ENCODE measurements around the gene FETUB.
"Not testable (repeated sequence)": the region's sequence is repeated elsewhere in the genome, so short reads cannot be mapped to it uniquely, and the experiment has no call there.

FETUB gene

DNA sequence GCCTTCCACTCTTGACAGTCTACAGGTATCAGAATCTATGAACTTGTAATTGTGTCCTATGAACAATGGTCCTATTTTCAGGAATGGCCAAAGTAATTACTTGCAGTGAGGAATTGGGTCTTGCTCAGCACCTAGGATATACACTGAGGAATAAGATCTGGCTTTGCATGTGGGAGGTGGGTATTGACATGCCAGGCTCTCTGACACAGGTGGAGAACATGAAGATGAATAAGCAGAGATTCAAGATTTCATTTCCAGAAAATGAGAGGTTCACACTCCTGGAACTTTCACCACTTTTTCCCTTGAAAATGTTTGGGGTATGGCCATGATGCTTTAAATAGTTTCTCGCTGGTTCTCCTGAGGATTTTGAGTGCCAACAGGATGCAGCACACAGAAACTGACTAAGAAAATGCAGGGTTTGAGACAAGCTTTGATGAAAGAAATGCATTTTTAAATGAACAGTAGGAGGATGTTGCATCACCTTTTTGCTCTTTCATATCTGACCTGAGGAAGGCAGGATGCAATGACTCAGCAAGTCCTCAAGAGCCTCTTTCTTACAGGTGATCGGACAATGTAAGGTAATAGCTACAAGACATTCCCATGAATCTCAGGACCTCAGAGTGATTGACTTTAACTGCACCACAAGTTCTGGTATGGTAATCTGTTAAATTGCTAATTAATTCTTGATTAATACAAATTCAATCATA lies 29.3 kb downstream of the FETUB start:
- no peak for DNase-seq (ENCODE audit: low read depth in 1 of 2, low spot score in 1 of 2)

DNA sequence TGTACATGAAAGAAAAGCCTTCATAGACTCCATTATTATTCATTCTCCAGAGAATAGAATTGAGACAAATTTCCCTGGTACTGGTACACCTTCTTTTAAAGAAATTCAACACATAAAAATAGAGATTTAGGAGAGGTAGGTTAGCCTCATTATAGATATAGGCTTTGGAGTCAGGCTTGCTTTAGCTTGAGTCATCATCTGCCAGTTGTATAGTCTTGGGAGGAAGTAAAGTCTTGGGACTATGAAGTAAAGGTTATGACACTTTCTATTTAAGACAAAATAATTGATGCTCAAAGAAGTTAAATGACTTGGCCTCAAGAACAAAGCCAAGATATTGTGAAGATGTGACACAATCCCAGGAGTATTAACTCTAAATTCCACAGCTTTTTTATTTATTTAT lies 30.0 kb downstream of the FETUB start:
- DNase-seq (ENCODE audit: low read depth in 1 of 2, low spot score in 1 of 2) = no peak

DNA sequence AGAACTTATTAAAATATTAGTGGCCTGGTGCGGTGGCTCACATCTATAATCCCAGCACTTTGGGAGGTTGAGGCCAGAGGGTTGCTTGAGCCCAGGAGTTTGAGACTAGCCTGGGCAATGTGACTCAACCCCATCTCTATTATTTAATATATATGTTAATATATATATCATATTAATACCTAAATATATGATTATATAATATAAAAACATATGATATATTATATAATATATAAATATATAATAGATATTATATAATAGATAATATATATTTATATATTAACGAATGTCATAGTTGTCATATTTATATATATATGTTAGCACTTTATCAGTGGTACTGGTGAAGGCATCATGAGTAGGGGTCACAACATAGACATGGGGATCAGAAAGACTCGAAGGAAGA lies 30.9 kb downstream of the FETUB start:
- DNase-seq (ENCODE audit: low read depth in 1 of 2, low spot score in 1 of 2) = no peak

DNA sequence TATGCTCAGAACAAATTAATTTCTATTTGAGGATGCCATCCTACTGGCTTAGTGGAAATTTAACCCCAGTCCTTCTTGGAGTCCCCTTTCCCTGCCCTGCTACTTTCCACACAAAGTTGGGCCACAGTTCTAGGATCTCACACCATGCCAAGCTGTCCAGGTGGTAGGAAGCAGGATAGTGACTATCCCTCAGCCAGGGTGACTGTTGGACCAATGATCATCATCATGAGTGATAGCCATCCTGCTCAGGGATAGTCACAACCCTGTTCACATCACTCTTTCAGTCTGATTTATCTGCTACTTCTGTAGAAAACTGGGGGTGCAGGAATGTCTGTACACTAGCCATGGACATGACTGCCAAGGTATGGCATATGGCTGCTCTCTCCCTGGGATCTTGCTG lies 38.4 kb downstream of the FETUB start:
- DNase-seq (ENCODE audit: low read depth in 1 of 2, low spot score in 1 of 2) = no peak

DNA sequence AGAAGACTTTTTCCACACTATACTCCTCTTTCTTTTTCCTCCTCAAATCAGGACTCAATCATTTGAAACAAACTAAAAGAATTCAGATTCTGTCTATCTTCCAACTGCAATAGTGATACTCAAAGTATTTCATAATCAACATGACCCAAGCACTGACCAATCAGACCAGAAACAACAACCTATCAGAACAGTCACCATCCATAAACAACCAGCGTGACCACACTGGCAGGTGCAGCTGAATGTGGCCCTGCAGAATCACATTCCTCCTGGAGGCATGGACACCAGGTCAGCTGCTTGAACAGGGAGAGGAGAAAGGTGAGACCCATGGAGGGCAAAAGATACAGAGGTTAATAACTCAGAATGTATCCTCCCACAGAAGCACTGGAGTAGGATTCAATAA lies 39.0 kb downstream of the FETUB start:
- no peak for DNase-seq (ENCODE audit: low read depth in 1 of 2, low spot score in 1 of 2)

DNA sequence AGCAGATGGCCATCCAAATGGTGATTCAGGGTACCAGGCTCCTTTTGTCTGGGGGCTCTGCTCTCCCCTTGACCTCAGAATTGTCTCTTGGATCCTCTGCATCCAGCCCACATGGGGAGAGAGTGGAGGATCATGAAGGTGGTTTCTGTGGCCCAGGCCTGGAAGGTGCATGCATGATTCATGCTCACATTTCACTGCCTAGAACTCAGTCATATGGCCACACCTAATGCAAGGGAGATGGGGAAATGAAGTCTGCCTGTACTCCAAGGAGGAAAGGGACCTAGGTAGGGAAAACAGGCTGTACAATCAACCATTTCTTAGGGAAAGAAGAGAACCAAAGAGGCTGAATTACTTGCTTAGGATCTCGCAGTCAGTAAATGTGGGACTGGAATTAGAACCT lies 40.7 kb downstream of the FETUB start:
- DNase-seq (ENCODE audit: low read depth in 1 of 2, low spot score in 1 of 2) = no peak

GRCh38 chr3:186682812-186683211 lies 42.6 kb downstream of the FETUB start:
- no peak for DNase-seq (ENCODE audit: low read depth in 1 of 2, low spot score in 1 of 2)

- DNase-seq (ENCODE audit: low read depth in 1 of 2, low spot score in 1 of 2) = no peak
These were observed 43.8 kb downstream of the FETUB start for GRCh38 chr3:186683979-186684378.

- not testable (repeated sequence) for DNase-seq (ENCODE audit: low read depth in 1 of 2, low spot score in 1 of 2)
These were observed 46.3 kb downstream of the FETUB start for GRCh38 chr3:186686475-186686874.

DNA sequence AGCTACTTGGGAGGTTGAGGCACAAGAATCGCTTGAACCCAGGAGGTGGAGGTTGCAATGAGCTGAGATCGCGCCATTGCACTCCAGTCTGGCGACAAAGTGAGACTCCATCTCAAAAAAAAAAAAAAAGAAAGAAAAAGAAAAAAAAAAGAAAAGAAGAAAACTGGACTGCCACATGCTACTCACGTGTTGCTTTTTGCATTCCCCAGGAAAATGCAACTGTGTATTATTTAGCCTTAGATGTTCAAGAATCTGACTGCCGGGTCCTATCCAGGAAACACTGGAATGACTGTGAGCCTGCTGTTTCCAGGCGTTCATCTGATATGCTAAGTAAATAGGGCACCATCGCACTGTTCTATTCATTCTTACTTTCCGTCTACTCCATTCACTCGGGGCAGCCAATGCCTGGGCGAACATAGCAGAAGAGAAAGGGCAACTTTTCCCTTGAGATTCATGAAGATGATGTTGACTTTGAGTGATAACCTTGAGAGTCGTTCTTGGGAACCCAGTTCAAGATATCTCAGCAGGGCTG lies 47.0 kb downstream of the FETUB start:
- DNase-seq (ENCODE audit: low read depth in 1 of 2, low spot score in 1 of 2) = no peak

DNA sequence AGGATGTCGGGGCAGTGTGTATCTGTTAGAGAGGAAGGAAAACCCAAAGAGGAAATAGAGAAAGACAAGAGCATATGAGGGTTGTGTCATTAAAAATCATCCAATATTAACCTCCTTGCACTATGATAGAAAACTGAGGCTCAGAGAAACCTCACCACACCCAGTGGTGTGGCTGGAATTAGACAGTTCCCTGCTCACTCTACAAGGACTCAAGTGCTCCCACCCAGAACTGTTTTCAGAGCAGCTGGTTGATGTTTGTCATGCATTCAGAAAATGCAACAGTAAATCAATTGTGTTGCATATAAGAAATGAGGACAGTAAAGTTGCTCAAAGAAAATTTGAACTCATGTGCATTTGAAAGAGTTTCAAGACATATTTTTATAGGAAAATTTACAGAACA lies 50.1 kb downstream of the FETUB start:
- DNase-seq (ENCODE audit: low read depth in 1 of 2, low spot score in 1 of 2) = not testable (repeated sequence)

DNA sequence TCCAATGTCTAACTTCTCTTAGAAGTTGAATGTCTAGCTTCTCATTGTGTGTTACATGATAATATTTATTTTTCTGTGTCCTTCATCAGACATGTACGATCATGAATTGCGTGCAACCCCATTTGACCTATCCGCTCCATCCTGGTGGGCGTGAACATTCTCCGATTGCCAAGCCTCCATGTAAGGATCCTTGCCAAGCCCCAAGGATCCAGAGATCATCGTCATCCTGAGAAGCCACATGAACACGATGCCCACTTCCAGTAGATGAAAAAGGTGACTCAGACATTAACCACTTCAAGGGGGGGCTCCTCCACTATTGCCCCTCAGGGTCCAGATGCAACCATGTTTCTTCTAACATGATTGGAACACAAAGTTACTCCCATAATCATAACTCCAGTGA lies 51.5 kb downstream of the FETUB start:
- DNase-seq (ENCODE audit: low read depth in 1 of 2, low spot score in 1 of 2) = no peak

DNA sequence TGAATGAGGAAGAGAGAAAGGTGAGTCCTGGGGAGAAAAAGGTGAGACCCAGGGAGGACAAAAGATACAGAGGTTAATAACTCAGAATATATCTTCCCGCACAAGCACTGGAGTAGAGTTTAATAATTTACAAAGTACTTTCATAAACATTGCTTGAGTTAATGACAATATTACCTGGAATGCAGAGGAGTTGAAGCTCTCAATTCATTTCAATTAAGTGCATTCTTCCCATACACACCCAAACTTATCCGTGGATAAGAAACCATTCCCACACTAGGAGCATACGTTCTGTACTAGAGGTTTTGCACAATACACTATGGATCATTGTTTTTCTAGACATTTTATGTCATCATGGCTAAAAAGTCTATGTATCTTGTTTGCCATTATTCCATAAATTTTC lies 53.6 kb downstream of the FETUB start:
- no peak for DNase-seq (ENCODE audit: low read depth in 1 of 2, low spot score in 1 of 2)

DNA sequence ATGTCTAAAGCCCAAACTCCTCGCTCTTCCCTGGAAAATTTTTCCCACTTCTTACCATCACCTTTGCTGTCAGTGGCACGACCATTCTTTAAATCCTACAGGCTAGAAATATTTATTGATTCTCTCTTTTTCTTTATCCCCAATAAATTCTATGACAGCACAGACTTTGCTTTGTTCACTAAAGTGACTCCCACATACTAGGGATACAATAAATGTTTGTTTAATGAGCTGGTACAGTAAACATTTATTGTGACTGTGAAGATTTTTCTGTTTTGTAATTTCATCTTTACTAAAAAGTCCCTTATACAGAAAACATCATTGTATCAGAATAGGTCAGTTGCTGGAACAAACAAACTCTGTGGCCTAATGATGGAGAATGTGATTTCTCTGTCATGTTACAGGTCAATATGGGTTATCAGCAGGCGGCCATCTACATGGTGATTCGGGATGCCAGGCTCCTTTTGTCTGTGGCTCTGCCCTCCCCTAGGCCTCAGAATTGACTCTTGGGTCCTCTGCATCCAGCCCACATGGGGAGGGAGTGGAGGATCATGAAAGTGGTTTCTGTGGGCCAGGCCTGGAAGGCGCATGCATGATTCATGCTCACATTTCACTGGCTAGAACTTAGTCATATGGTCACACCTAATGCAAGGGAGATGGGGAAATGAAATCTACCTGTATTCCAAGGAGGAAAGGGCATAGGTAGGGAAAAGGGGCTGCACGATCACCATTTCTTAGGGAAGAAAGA lies 54.3 kb downstream of the FETUB start:
- no peak for DNase-seq (ENCODE audit: low read depth in 1 of 2, low spot score in 1 of 2)

- DNase-seq (ENCODE audit: low read depth in 1 of 2, low spot score in 1 of 2) = no peak
These were observed 56.3 kb downstream of the FETUB start for GRCh38 chr3:186696522-186696921.

DNA sequence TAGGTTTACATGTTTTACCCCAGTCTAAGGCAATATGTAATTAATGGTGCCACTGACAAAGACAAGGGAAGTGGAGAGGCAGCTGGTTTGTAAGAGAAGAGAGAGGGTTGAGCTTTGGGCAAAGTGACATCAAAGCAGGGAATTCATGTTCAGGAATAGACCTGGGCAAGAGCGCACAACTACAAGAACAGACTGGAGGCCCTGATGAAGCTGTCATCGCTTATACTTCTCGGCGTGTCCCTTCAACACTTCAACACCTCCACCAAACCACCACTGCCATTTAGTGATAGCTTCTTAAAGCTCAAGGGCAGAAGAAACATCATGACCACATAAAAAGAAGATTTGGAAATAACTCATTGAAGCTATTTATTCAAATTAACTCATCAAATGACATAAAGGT lies 57.3 kb downstream of the FETUB start:
- DNase-seq (ENCODE audit: low read depth in 1 of 2, low spot score in 1 of 2) = no peak

- no peak for DNase-seq (ENCODE audit: low read depth in 1 of 2, low spot score in 1 of 2)
These were observed 60.1 kb downstream of the FETUB start for GRCh38 chr3:186700267-186700666.

DNA sequence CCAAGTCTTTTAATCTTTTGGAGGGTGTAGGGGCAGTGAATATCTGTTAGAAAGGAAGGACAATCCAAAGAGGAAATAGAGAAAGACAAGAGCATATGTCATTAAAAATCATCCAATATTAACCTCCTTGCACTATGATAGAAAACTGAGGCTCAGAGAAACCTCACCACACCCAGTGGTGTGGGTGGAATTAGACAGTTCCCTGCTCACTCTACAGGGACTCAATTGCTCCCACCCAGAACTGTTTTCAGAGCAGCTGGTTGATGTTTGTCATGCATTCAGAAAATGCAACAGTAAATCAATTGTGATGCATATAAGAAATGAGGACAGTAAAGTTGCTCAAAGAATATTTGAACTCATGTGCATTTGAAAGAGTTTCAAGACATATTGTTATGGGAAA lies 62.3 kb downstream of the FETUB start:
- DNase-seq (ENCODE audit: low read depth in 1 of 2, low spot score in 1 of 2) = not testable (repeated sequence)
